ENCODE results near the gene LSM2. TPM values are rescaled to one million over a fixed set of nuclear protein-coding genes. Genes with fewer than 3 reads are reported as not detected.
"Not testable (repeated sequence)": the region's sequence is repeated elsewhere in the genome, so short reads cannot be mapped to it uniquely, and the experiment has no call there.

Gene LSM2
- total RNA-seq, 1 donor from 2014 or later = 45.9 TPM

DNA sequence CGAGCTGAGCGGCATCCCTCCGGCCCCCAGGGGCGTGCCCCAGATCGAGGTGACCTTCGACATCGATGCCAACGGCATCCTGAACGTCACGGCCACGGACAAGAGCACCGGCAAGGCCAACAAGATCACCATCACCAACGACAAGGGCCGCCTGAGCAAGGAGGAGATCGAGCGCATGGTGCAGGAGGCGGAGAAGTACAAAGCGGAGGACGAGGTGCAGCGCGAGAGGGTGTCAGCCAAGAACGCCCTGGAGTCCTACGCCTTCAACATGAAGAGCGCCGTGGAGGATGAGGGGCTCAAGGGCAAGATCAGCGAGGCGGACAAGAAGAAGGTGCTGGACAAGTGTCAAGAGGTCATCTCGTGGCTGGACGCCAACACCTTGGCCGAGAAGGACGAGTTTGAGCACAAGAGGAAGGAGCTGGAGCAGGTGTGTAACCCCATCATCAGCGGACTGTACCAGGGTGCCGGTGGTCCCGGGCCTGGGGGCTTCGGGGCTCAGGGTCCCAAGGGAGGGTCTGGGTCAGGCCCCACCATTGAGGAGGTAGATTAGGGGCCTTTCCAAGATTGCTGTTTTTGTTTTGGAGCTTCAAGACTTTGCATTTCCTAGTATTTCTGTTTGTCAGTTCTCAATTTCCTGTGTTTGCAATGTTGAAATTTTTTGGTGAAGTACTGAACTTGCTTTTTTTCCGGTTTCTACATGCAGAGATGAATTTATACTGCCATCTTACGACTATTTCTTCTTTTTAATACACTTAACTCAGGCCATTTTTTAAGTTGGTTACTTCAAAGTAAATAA, 10.6 kb upstream of the LSM2 start:
- Histone ChIP-seq H3K4me1 (ENCODE audit: control insufficient read depth in 3 of 3, insufficient read depth in 3 of 3, low read length in 3 of 3) (peaks cover 32 to 38% (median 34%) of the 10 kb centered on the region in 3 donors), H3K27ac (ENCODE audit: low read depth, low read length) (peak overlapping the region; percentile 100), H3K4me3 (ENCODE audit: low read length in 3 of 3) (peak overlapping the region; percentile 85 to 88 (median 86)), H3K9ac (ENCODE audit: low read depth in 1 of 3, low read length in 3 of 3) (peak overlapping the region; percentile 88 to 92 (median 88))
- not testable (repeated sequence) for H3K9me3 ChIP-seq (ENCODE audit: control insufficient read depth in 3 of 3, low read length in 3 of 3); H3K27me3 ChIP-seq (ENCODE audit: control insufficient read depth in 3 of 3, insufficient read depth in 3 of 3, low read length in 3 of 3); H3K36me3 ChIP-seq (ENCODE audit: control insufficient read depth in 3 of 3, insufficient read depth in 3 of 3, low read length in 3 of 3)

- peak within 1 kb of the TSS; percentile 85 to 91 (median 90) for H3K4me3 ChIP-seq (ENCODE audit: low read length in 3 of 3)
- H3K36me3 ChIP-seq (ENCODE audit: control insufficient read depth in 3 of 3, insufficient read depth in 3 of 3, low read length in 3 of 3) = peaks cover 0 to 6% (median 0%) of the 10 kb centered on the region in 3 donors
Measured at GRCh38 chr6:31815025-31815838, 8.5 kb upstream of the LSM2 start, which contains the start of the genes HSPA1A and HSPA1L. HSPA1A (plus strand) TSS chr6:31815543; CDS start chr6:31815757, 214 bp downstream. HSPA1L (minus strand) TSS chr6:31815283; CDS start chr6:31811972, 3,311 bp downstream.

GRCh38 chr6:31814677-31815024, 7.9 kb upstream of the LSM2 start:
- peak overlapping the region; percentile 98 for H3K27ac ChIP-seq (ENCODE audit: low read depth, low read length)
- H3K4me3 ChIP-seq (ENCODE audit: low read length in 3 of 3) = peak overlapping the region; percentile 74 to 91 (median 85)
- H3K9me3 ChIP-seq (ENCODE audit: control insufficient read depth in 3 of 3, low read length in 3 of 3) = no peaks in the 10 kb centered on the region
- H3K27me3 ChIP-seq (ENCODE audit: control insufficient read depth in 3 of 3, insufficient read depth in 3 of 3, low read length in 3 of 3) = no peaks in the 10 kb centered on the region
- H3K4me1 ChIP-seq (ENCODE audit: control insufficient read depth in 3 of 3, insufficient read depth in 3 of 3, low read length in 3 of 3) = peaks cover 16 to 23% (median 16%) of the 10 kb centered on the region in 3 donors
- peaks cover 0 to 6% (median 0%) of the 10 kb centered on the region in 3 donors for H3K36me3 ChIP-seq (ENCODE audit: control insufficient read depth in 3 of 3, insufficient read depth in 3 of 3, low read length in 3 of 3)
- H3K9ac ChIP-seq (ENCODE audit: low read depth in 1 of 3, low read length in 3 of 3) = peak overlapping the region; percentile 74 to 94 (median 90)

More at GRCh38 chr6:31815025-31815838, 8.5 kb upstream of the LSM2 start, which contains the start of the genes HSPA1A and HSPA1L:
- H3K9ac ChIP-seq (ENCODE audit: low read depth in 1 of 3, low read length in 3 of 3) = peak within 1 kb of the TSS; percentile 90 to 94 (median 93)
- H3K9me3 ChIP-seq (ENCODE audit: control insufficient read depth in 3 of 3, low read length in 3 of 3) = no peaks in the 10 kb centered on the region
- H3K4me1 ChIP-seq (ENCODE audit: control insufficient read depth in 3 of 3, insufficient read depth in 3 of 3, low read length in 3 of 3) = peaks cover 21 to 29% (median 22%) of the 10 kb centered on the region in 3 donors
- peak within 1 kb of the TSS; percentile 98 for H3K27ac ChIP-seq (ENCODE audit: low read depth, low read length)
- H3K27me3 ChIP-seq (ENCODE audit: control insufficient read depth in 3 of 3, insufficient read depth in 3 of 3, low read length in 3 of 3) = no peaks in the 10 kb centered on the region

- Histone ChIP-seq H3K4me1 (ENCODE audit: control insufficient read depth in 3 of 3, insufficient read depth in 3 of 3, low read length in 3 of 3) (peaks cover 8 to 16% (median 10%) of the 10 kb centered on the region in 3 donors), H3K9ac (ENCODE audit: low read depth in 1 of 3, low read length in 3 of 3) (peak overlapping the region; percentile 81 to 87 (median 84)), H3K36me3 (ENCODE audit: control insufficient read depth in 3 of 3, insufficient read depth in 3 of 3, low read length in 3 of 3) (peaks cover 0 to 6% (median 0%) of the 10 kb centered on the region in 3 donors), H3K27ac (ENCODE audit: low read depth, low read length) (peak overlapping the region; percentile 90), H3K27me3 (ENCODE audit: control insufficient read depth in 3 of 3, insufficient read depth in 3 of 3, low read length in 3 of 3) (no peaks in the 10 kb centered on the region), H3K9me3 (ENCODE audit: control insufficient read depth in 3 of 3, low read length in 3 of 3) (no peaks in the 10 kb centered on the region), H3K4me3 (ENCODE audit: low read length in 3 of 3) (peak overlapping the region; percentile 0 to 61 (median 47))
Measured at GRCh38 chr6:31813465-31813849, 6.7 kb upstream of the LSM2 start.

GRCh38 chr6:31811645-31812044, 4.9 kb upstream of the LSM2 start:
- no peaks in the 10 kb centered on the region for H3K9me3 ChIP-seq (ENCODE audit: control insufficient read depth in 3 of 3, low read length in 3 of 3)
- H3K9ac ChIP-seq (ENCODE audit: low read depth in 1 of 3, low read length in 3 of 3) = no peak overlapping the region
- no peak overlapping the region for H3K27ac ChIP-seq (ENCODE audit: low read depth, low read length)
- H3K4me1 ChIP-seq (ENCODE audit: control insufficient read depth in 3 of 3, insufficient read depth in 3 of 3, low read length in 3 of 3) = peaks cover 10 to 12% (median 11%) of the 10 kb centered on the region in 3 donors
- no peak overlapping the region for H3K4me3 ChIP-seq (ENCODE audit: low read length in 3 of 3)
- H3K27me3 ChIP-seq (ENCODE audit: control insufficient read depth in 3 of 3, insufficient read depth in 3 of 3, low read length in 3 of 3) = no peaks in the 10 kb centered on the region
- peaks cover 0 to 6% (median 0%) of the 10 kb centered on the region in 3 donors for H3K36me3 ChIP-seq (ENCODE audit: control insufficient read depth in 3 of 3, insufficient read depth in 3 of 3, low read length in 3 of 3)

DNA sequence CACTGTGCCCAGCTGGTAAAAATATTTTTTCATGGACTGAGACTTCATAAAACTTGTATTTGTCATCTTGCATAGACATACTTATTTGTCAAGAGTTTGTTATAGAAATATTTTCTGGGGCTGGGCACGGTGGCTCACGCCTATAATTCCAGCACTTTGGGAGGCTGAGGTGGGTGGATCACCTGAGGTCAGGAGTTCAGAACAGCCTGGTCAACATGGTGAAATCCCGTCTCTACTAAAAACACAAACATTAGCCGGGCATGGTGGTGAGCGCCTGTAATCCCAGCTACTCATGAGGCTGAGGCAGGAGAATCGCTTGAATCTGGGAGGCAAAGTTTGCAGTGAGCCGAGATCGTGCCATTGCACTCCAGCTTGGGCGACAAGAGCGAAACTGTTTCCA, 1.8 kb upstream of the LSM2 start:
- not testable (repeated sequence) for H3K4me3 ChIP-seq (ENCODE audit: low read length in 3 of 3); H3K9ac ChIP-seq (ENCODE audit: low read depth in 1 of 3, low read length in 3 of 3); H3K27me3 ChIP-seq (ENCODE audit: control insufficient read depth in 3 of 3, insufficient read depth in 3 of 3, low read length in 3 of 3); H3K27ac ChIP-seq (ENCODE audit: low read depth, low read length); H3K36me3 ChIP-seq (ENCODE audit: control insufficient read depth in 3 of 3, insufficient read depth in 3 of 3, low read length in 3 of 3); H3K9me3 ChIP-seq (ENCODE audit: control insufficient read depth in 3 of 3, low read length in 3 of 3)
- H3K4me1 ChIP-seq (ENCODE audit: control insufficient read depth in 3 of 3, insufficient read depth in 3 of 3, low read length in 3 of 3) = peaks cover 11 to 17% (median 15%) of the 10 kb centered on the region in 3 donors

GRCh38 chr6:31805939-31806469, 762 bp downstream of the LSM2 start:
- Histone ChIP-seq H3K9me3 (ENCODE audit: control insufficient read depth in 3 of 3, low read length in 3 of 3) (no peaks in the 10 kb centered on the region), H3K4me3 (ENCODE audit: low read length in 3 of 3) (peak overlapping the region; percentile 71 to 86 (median 79)), H3K9ac (ENCODE audit: low read depth in 1 of 3, low read length in 3 of 3) (peak overlapping the region; percentile 84 to 95 (median 93)), H3K4me1 (ENCODE audit: control insufficient read depth in 3 of 3, insufficient read depth in 3 of 3, low read length in 3 of 3) (peaks cover 8 to 14% (median 12%) of the 10 kb centered on the region in 3 donors), H3K27ac (ENCODE audit: low read depth, low read length) (peak overlapping the region; percentile 91), H3K36me3 (ENCODE audit: control insufficient read depth in 3 of 3, insufficient read depth in 3 of 3, low read length in 3 of 3) (peaks cover 0 to 6% (median 2%) of the 10 kb centered on the region in 3 donors), H3K27me3 (ENCODE audit: control insufficient read depth in 3 of 3, insufficient read depth in 3 of 3, low read length in 3 of 3) (no peaks in the 10 kb centered on the region)

DNA sequence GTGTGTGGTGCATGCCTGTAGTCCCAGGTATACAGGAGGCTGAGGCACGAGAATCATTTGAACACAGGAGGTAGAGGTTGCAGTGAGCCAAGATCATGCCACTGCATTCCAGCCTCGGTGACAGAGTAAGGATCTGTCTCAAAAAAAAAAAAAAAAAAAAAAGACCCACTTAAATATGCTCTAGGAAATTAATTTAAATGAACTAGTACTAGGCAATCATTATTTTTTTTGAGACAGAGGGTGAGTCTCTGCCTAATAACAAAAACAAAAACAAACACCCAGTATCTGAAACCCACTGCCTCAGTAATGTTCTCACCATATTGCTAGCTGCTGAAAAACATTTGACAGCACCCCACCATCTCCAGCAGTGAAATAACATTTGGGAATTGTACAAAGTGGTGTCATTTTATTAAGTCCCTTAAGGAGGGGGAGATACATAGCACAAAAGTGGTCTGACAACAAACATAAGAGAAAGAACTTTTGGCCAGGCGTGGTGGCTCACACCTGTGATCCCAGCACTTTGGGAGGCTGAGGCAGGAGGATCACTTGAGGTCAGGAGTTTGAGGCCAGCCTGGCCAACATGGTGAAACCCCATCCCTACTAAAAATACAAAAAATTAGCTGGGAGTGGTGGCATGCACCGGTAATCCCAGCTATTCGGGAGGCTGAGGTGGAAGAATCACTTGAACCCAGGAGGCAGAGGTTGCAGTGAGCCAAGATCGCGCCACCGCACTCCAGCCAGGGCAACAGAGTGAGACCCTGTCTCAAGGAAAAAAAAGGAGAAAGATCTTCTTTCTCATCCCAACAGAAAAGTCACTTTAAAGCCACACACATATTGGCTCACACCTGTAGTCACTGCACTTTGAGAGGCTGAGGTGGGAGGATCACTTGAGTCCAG, 5.5 kb downstream of the LSM2 start:
- not testable (repeated sequence) for H3K36me3 ChIP-seq (ENCODE audit: control insufficient read depth in 3 of 3, insufficient read depth in 3 of 3, low read length in 3 of 3)

DNA sequence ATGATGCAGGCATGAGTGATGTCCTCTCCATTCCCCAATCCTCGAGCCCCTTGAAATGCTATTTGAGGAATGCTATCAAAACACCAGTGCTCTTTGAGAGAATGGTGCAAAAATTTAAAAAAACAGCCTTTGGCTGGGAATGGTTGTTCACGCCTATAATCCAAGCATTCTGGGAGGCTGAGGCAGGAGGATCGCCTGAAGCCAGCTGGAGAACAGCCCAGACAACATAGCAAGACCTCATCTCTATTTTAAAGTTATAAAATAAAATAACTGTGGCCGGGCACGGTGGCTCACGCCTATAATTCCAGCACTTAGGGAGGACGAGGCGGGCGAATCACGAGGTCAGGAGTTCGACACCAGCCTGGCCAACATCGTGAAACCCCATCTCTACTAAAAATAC, 7.0 kb downstream of the LSM2 start:
- no peak overlapping the region for H3K27ac ChIP-seq (ENCODE audit: low read depth, low read length)
- peaks cover 0 to 5% (median 4%) of the 10 kb centered on the region in 3 donors for H3K36me3 ChIP-seq (ENCODE audit: control insufficient read depth in 3 of 3, insufficient read depth in 3 of 3, low read length in 3 of 3)

More for the DNA sequence above, 5.5 kb downstream of the LSM2 start:
- peaks cover 12 to 15% (median 12%) of the 10 kb centered on the region in 3 donors for H3K4me1 ChIP-seq (ENCODE audit: control insufficient read depth in 3 of 3, insufficient read depth in 3 of 3, low read length in 3 of 3)
- not testable (repeated sequence) for H3K9ac ChIP-seq (ENCODE audit: low read depth in 1 of 3, low read length in 3 of 3); H3K27me3 ChIP-seq (ENCODE audit: control insufficient read depth in 3 of 3, insufficient read depth in 3 of 3, low read length in 3 of 3); H3K27ac ChIP-seq (ENCODE audit: low read depth, low read length); H3K9me3 ChIP-seq (ENCODE audit: control insufficient read depth in 3 of 3, low read length in 3 of 3); H3K4me3 ChIP-seq (ENCODE audit: low read length in 3 of 3)

More for the DNA sequence above, 7.0 kb downstream of the LSM2 start:
- Histone ChIP-seq H3K4me3 (ENCODE audit: low read length in 3 of 3) (no peak overlapping the region), H3K4me1 (ENCODE audit: control insufficient read depth in 3 of 3, insufficient read depth in 3 of 3, low read length in 3 of 3) (peaks cover 13 to 16% (median 14%) of the 10 kb centered on the region in 3 donors), H3K9me3 (ENCODE audit: control insufficient read depth in 3 of 3, low read length in 3 of 3) (no peaks in the 10 kb centered on the region), H3K9ac (ENCODE audit: low read depth in 1 of 3, low read length in 3 of 3) (no peak overlapping the region), H3K27me3 (ENCODE audit: control insufficient read depth in 3 of 3, insufficient read depth in 3 of 3, low read length in 3 of 3) (no peaks in the 10 kb centered on the region)
